Fibroblast of lung (primary cell): Measurements from ENCODE around the gene YAF2. TPM values are rescaled to one million over a fixed set of nuclear protein-coding genes. Genes with fewer than 3 reads are reported as not detected.

Source experiments
- DNase-seq, 2 donors: peaks; one replicate each; pipeline versions ENCODE4 v3.0.0 to v3.0.0-alpha.2; 2010; ENCODE audit warnings: low read depth in 2 of 2
- H2AFZ ChIP-seq: 2 replicates; pipeline ENCODE4 v1.5.1; 2012; ENCODE audit warnings: low read length, control low read depth, inconsistent platforms
- H3K27ac ChIP-seq: 2 replicates; pipeline ENCODE4 v1.5.1; 2011; ENCODE audit warnings: low read length, control low read depth; ENCODE audit not compliant: insufficient read depth
- H3K27me3 ChIP-seq: 2 replicates; pipeline ENCODE4 v1.5.1; 2011; ENCODE audit warnings: mild to moderate bottlenecking, low read length; ENCODE audit not compliant: control insufficient read depth, insufficient read depth
- H3K36me3 ChIP-seq: 2 replicates; pipeline ENCODE4 v1.5.1; 2011; ENCODE audit warnings: low read length; ENCODE audit not compliant: control insufficient read depth, insufficient read depth
- H3K4me1 ChIP-seq: 2 replicates; pipeline ENCODE4 v1.5.1; 2011; ENCODE audit warnings: low read length; ENCODE audit not compliant: control insufficient read depth, insufficient read depth; ENCODE audit errors: extremely low read depth
- H3K4me2 ChIP-seq: 2 replicates; pipeline ENCODE4 v1.5.1; 2011; ENCODE audit warnings: low read length, control low read depth; ENCODE audit not compliant: insufficient read depth; ENCODE audit errors: extremely low read depth
- H3K4me3 ChIP-seq, 4 experiments: fragments of 200-600 bp in 1 of 4; sonication (generic) in 1 of 4; replicated peaks in 1 of 4; 2 replicates each; pipeline ENCODE4 v1.5.1; 2011 to 2016; ENCODE audit warnings: low read length in 4 of 4, low read depth in 3 of 4, mild to moderate bottlenecking in 3 of 4, control low read depth in 2 of 4, inconsistent platforms in 1 of 4, mixed read lengths in 1 of 4; ENCODE audit not compliant: insufficient read depth in 1 of 4; ENCODE audit errors: control extremely low read depth in 1 of 4
- H3K79me2 ChIP-seq: 2 replicates; pipeline ENCODE4 v1.5.1; 2012; ENCODE audit warnings: mild to moderate bottlenecking, low read length, inconsistent platforms; ENCODE audit not compliant: control insufficient read depth, insufficient read depth
- H3K9ac ChIP-seq: 2 replicates; pipeline ENCODE4 v1.5.1; 2011; ENCODE audit warnings: mild to moderate bottlenecking, low read length, control low read depth; ENCODE audit not compliant: insufficient read depth
- H3K9me3 ChIP-seq: 2 replicates; pipeline ENCODE4 v1.5.1; 2012; ENCODE audit warnings: low read depth, low read length; ENCODE audit not compliant: control insufficient read depth, insufficient read depth
- H4K20me1 ChIP-seq: 2 replicates; pipeline ENCODE4 v1.5.1; 2011; ENCODE audit warnings: low read length; ENCODE audit not compliant: control insufficient read depth, insufficient read depth; ENCODE audit errors: extremely low read depth
- CTCF ChIP-seq, 2 donors: IDR thresholded peaks in 1 of 2; conservative IDR thresholded peaks in 1 of 2; 1 replicate in 1 of 2; 2 replicates in 1 of 2; pipeline ENCODE4 v1.5.1; 2011 to 2012; ENCODE audit warnings: low read length in 2 of 2, control low read depth in 1 of 2, inconsistent platforms in 1 of 2, low read depth in 1 of 2, mild to moderate bottlenecking in 1 of 2
- EZH2 ChIP-seq: IDR thresholded peaks from 2 replicates; pipeline ENCODE4 v1.5.1; 2012; ENCODE audit warnings: low read length, control low read depth, mild to moderate bottlenecking; ENCODE audit errors: missing control alignments
- polyA plus RNA-seq, 2 donors: library from polyadenylated mRNA; depleted of rRNA in 1 of 2; stranded (reverse) in 1 of 2; unstranded in 1 of 2; fragments of >200 nt; gene quantifications; 2 replicates each; pipeline ENCODE4 v1.2.1, GENCODE V29; 2011 to 2012; ENCODE audit warnings: missing spikeins in 1 of 2
- total RNA-seq: library from RNA; depleted of rRNA; stranded (reverse); fragments of >200 nt; gene quantifications from 2 replicates; pipeline ENCODE4 v1.2.1, GENCODE V29; 2014

YAF2 gene
- total and polyA plus RNA-seq, 2 donors (not counting 1 experiment from before 2014, with no cell fraction given): 18.0 to 25.2 TPM

- Histone ChIP-seq H3K9me3 (no peaks in the 10 kb centered on the region), H3K9ac (no peak overlapping the region), H3K79me2 (peaks cover 23% of the 10 kb centered on the region), H3K4me1 (peaks cover 7% of the 10 kb centered on the region), H2AFZ (no peak overlapping the region), H3K4me3 (no peak overlapping the region), H3K36me3 (no peaks in the 10 kb centered on the region), H3K4me2 (no peak overlapping the region), H3K27me3 (no peaks in the 10 kb centered on the region), H3K27ac (no peak overlapping the region), H4K20me1 (no peaks in the 10 kb centered on the region)
- no peak for DNase-seq
- TF ChIP-seq CTCF (conservative IDR thresholded peaks at IDR 0.05 in 1 of 2, IDR thresholded peaks at IDR 0.05 in 1 of 2; ENCODE audit: low read depth in 1 of 2, low read length in 2 of 2) (no peak), EZH2 (no peak)
Measured at GRCh38 chr12:42128888-42129287, 109.2 kb downstream of the YAF2 start.

- H3K27ac ChIP-seq: no peak overlapping the region
- H3K4me3 ChIP-seq: no peak overlapping the region
- no peaks in the 10 kb centered on the region for H3K27me3 ChIP-seq
- DNase-seq: peak in 1 of 2 donors; percentile 57
- H2AFZ ChIP-seq: no peak overlapping the region
- no peaks in the 10 kb centered on the region for H3K9me3 ChIP-seq
- no peak overlapping the region for H3K4me2 ChIP-seq
- no peaks in the 10 kb centered on the region for H3K36me3 ChIP-seq
- TF ChIP-seq CTCF (conservative IDR thresholded peaks at IDR 0.05 in 1 of 2, IDR thresholded peaks at IDR 0.05 in 1 of 2; ENCODE audit: low read depth in 1 of 2, low read length in 2 of 2): no peak
- TF ChIP-seq EZH2: no peak
- H3K79me2 ChIP-seq: peaks cover 20% of the 10 kb centered on the region
- no peak overlapping the region for H3K9ac ChIP-seq
- no peaks in the 10 kb centered on the region for H4K20me1 ChIP-seq
- peaks cover 7% of the 10 kb centered on the region for H3K4me1 ChIP-seq
Measured at GRCh38 chr12:42128327-42128726, 109.7 kb downstream of the YAF2 start.

GRCh38 chr12:42126963-42127362 lies 111.1 kb downstream of the YAF2 start:
- DNase-seq: no peak
- Histone ChIP-seq H3K27ac (no peak overlapping the region), H4K20me1 (no peaks in the 10 kb centered on the region), H3K9me3 (no peaks in the 10 kb centered on the region), H3K4me2 (no peak overlapping the region), H3K27me3 (no peaks in the 10 kb centered on the region), H3K36me3 (no peaks in the 10 kb centered on the region), H3K4me1 (peaks cover 7% of the 10 kb centered on the region), H3K9ac (no peak overlapping the region), H2AFZ (no peak overlapping the region), H3K4me3 (no peak overlapping the region), H3K79me2 (peaks cover 16% of the 10 kb centered on the region)
- TF ChIP-seq EZH2 (no peak), CTCF (conservative IDR thresholded peaks at IDR 0.05 in 1 of 2, IDR thresholded peaks at IDR 0.05 in 1 of 2; ENCODE audit: low read depth in 1 of 2, low read length in 2 of 2) (no peak)
